ENCODE data around the gene FGF4. TPM values are rescaled to one million over a fixed set of nuclear protein-coding genes. Genes with fewer than 3 reads are reported as not detected.

The FGF4 gene
- total RNA-seq, 1 donor from 2014 or later: not detected

GRCh38 chr11:69815973-69816372 lies 40.8 kb upstream of the FGF4 start:
- no peaks in the 10 kb centered on the region for H3K36me3 ChIP-seq
- DNase-seq (ENCODE audit: low spot score in 2 of 2): no peak
- H3K27me3 ChIP-seq: no peaks in the 10 kb centered on the region
- H3K4me1 ChIP-seq: no peaks in the 10 kb centered on the region
- H3K4me3 ChIP-seq: no peak overlapping the region
- no peaks in the 10 kb centered on the region for H3K9me3 ChIP-seq
- TF ChIP-seq CTCF (IDR thresholded peaks at IDR 0.05): no peak
- intact Hi-C loops (cut with DNase I): no loop called here
- H3K27ac ChIP-seq: no peak overlapping the region

- no peak for DNase-seq (ENCODE audit: low spot score in 2 of 2)
- Histone ChIP-seq H3K9me3 (no peaks in the 10 kb centered on the region), H3K27me3 (no peaks in the 10 kb centered on the region), H3K36me3 (no peaks in the 10 kb centered on the region), H3K4me1 (no peaks in the 10 kb centered on the region), H3K4me3 (no peak overlapping the region), H3K27ac (no peak overlapping the region)
- no peak for TF ChIP-seq CTCF (IDR thresholded peaks at IDR 0.05)
- intact Hi-C loops (cut with DNase I): no loop called here
These were observed 39.8 kb upstream of the FGF4 start for GRCh38 chr11:69814902-69815301.

- H3K27ac ChIP-seq: no peak overlapping the region
- H3K27me3 ChIP-seq: no peaks in the 10 kb centered on the region
- H3K9me3 ChIP-seq: no peaks in the 10 kb centered on the region
- TF ChIP-seq CTCF (IDR thresholded peaks at IDR 0.05): no peak
- intact Hi-C loops (cut with DNase I): no loop called here
- no peaks in the 10 kb centered on the region for H3K4me1 ChIP-seq
- no peak for DNase-seq (ENCODE audit: low spot score in 2 of 2)
- H3K4me3 ChIP-seq: no peak overlapping the region
- no peaks in the 10 kb centered on the region for H3K36me3 ChIP-seq
These were observed 39.3 kb upstream of the FGF4 start for GRCh38 chr11:69814411-69814810.

GRCh38 chr11:69813839-69814238 lies 38.7 kb upstream of the FGF4 start:
- Histone ChIP-seq H3K4me3 (no peak overlapping the region), H3K9me3 (no peaks in the 10 kb centered on the region), H3K27me3 (no peaks in the 10 kb centered on the region), H3K4me1 (no peaks in the 10 kb centered on the region), H3K36me3 (no peaks in the 10 kb centered on the region), H3K27ac (no peak overlapping the region)
- no peak for TF ChIP-seq CTCF (IDR thresholded peaks at IDR 0.05)
- intact Hi-C loops (cut with DNase I): no loop called here
- DNase-seq (ENCODE audit: low spot score in 2 of 2): no peak

- no peak for TF ChIP-seq CTCF (IDR thresholded peaks at IDR 0.05)
- Histone ChIP-seq H3K36me3 (no peaks in the 10 kb centered on the region), H3K27ac (no peak overlapping the region), H3K27me3 (no peaks in the 10 kb centered on the region), H3K9me3 (no peaks in the 10 kb centered on the region), H3K4me3 (no peak overlapping the region), H3K4me1 (no peaks in the 10 kb centered on the region)
- no peak for DNase-seq (ENCODE audit: low spot score in 2 of 2)
- intact Hi-C loops (cut with DNase I): no loop called here
These were observed 37.8 kb upstream of the FGF4 start for GRCh38 chr11:69812946-69813345.

GRCh38 chr11:69812256-69812655 lies 37.1 kb upstream of the FGF4 start:
- no peak for TF ChIP-seq CTCF (IDR thresholded peaks at IDR 0.05)
- DNase-seq (ENCODE audit: low spot score in 2 of 2): no peak
- H3K36me3 ChIP-seq: no peaks in the 10 kb centered on the region
- no peak overlapping the region for H3K27ac ChIP-seq
- intact Hi-C loops (cut with DNase I): no loop called here
- no peaks in the 10 kb centered on the region for H3K9me3 ChIP-seq
- no peak overlapping the region for H3K4me3 ChIP-seq
- no peaks in the 10 kb centered on the region for H3K4me1 ChIP-seq
- H3K27me3 ChIP-seq: no peaks in the 10 kb centered on the region

All from ascending aorta (tissue), 2 donors.